Body of pancreas (tissue), 4 donors: Measurements from ENCODE around the gene KLHL22. TPM values are rescaled to one million over a fixed set of nuclear protein-coding genes. Genes with fewer than 3 reads are reported as not detected.

ENCODE experiments used
- ATAC-seq: fragments of 150-250 bp; one replicate; pipeline ENCODE4 v1.9.1; 2016
- DNase-seq, 4 donors: peaks; one replicate each; pipeline ENCODE4 v3.0.0-alpha.2; 2019
- H3K27ac ChIP-seq, 4 donors: fragments of 200-600 bp; sonication (generic); 1 replicate in 3 of 4; 2 replicates in 1 of 4; pipeline versions ENCODE4 v1.5.1 to v1.6.1; 2016 to 2019; ENCODE audit warnings: mild to moderate bottlenecking in 1 of 4, mixed read lengths in 1 of 4, moderate library complexity in 1 of 4
- H3K27me3 ChIP-seq, 2 donors: fragments of 200-600 bp; sonication (generic); one replicate each; pipeline ENCODE4 v1.6.0; 2016; ENCODE audit warnings: mild to moderate bottlenecking in 1 of 2
- H3K36me3 ChIP-seq, 2 donors: fragments of 200-600 bp; sonication (generic); replicated peaks in 1 of 2; 2 replicates each; pipeline ENCODE4 v1.5.1; 2016; ENCODE audit warnings: low read depth in 2 of 2; ENCODE audit not compliant: insufficient read depth in 1 of 2
- H3K4me1 ChIP-seq: fragments of 200-600 bp; sonication (generic); one replicate; pipeline ENCODE4 v1.6.0; 2016
- H3K4me3 ChIP-seq, 2 donors: fragments of 200-600 bp; sonication (generic); 1 replicate in 1 of 2; 2 replicates in 1 of 2; pipeline ENCODE4 v1.5.1; 2016 to 2019
- H3K9me3 ChIP-seq, 3 donors: fragments of 200-600 bp; sonication (generic); 1 replicate in 2 of 3; 2 replicates in 1 of 3; pipeline ENCODE4 v1.5.1; 2016
- CTCF ChIP-seq, 7 experiments: fragments of 450-650 bp in 4 of 7; fragments of 200-600 bp in 3 of 7; sonication (generic) in 3 of 7; IDR thresholded peaks; one replicate each; pipeline ENCODE4 v1.5.1; 2016 to 2019; ENCODE audit warnings: antibody characterized with exemption in 7 of 7
- POLR2A ChIP-seq, 3 donors: fragments of 450-650 bp; IDR thresholded peaks; one replicate each; pipeline ENCODE4 v1.6.1; 2016; ENCODE audit warnings: antibody characterized with exemption in 3 of 3, mild to moderate bottlenecking in 2 of 3
- WGBS, 2 donors: methylation state at CpG; one replicate each; pipeline ENCODE4 v1.1.5; 2017; 5-methylcytosine and 5-hydroxymethylcytosine counted together
- intact Hi-C: fragments of 100-400 bp; cut with DNase I; formaldehyde crosslinking; loops from one replicate; pipeline ENCODE4 v1.15.1; 2023
- total RNA-seq, 2 donors: library from RNA; depleted of rRNA; stranded (reverse); fragments of >200 nt; gene quantifications; one replicate each; pipeline ENCODE4 v1.1.0, GENCODE V29; 2016

The KLHL22 gene
- total RNA-seq, 2 donors from 2014 or later = 10.1 to 11.9 TPM

- Histone ChIP-seq H3K9me3 (no peaks in the 10 kb centered on the region), H3K4me3 (no peak overlapping the region), H3K4me1 (peaks cover 15% of the 10 kb centered on the region), H3K36me3 (peaks cover 0 to 7% of the 10 kb centered on the region in 2 donors), H3K27me3 (no peaks in the 10 kb centered on the region), H3K27ac (no peak overlapping the region)
- ATAC-seq (no peak), DNase-seq (no peak)
- intact Hi-C loops = no loop called here
- 93 to 94% methylated on average over 6 of the region's 6 CpGs for WGBS, 2 donors
- TF ChIP-seq POLR2A (IDR thresholded peaks at IDR 0.05) (no peak), CTCF (IDR thresholded peaks at IDR 0.05) (no peak)
Observed at GRCh38 chr22:20403779-20404140, 91.8 kb downstream of the KLHL22 start.

- 92 to 99% methylated on average over 8 to 9 of the region's 9 CpGs for WGBS, 2 donors
- peaks cover 0 to 7% of the 10 kb centered on the region in 2 donors for H3K36me3 ChIP-seq
- ATAC-seq = no peak
- H3K27ac ChIP-seq = no peak overlapping the region
- TF ChIP-seq CTCF (IDR thresholded peaks at IDR 0.05) (no peak), POLR2A (IDR thresholded peaks at IDR 0.05) (no peak)
- no peaks in the 10 kb centered on the region for H3K9me3 ChIP-seq
- no peak for DNase-seq
- no peaks in the 10 kb centered on the region for H3K27me3 ChIP-seq
- peaks cover 20% of the 10 kb centered on the region for H3K4me1 ChIP-seq
- intact Hi-C loops = no loop called here
- no peak overlapping the region for H3K4me3 ChIP-seq
Observed at GRCh38 chr22:20402960-20403778, 92.4 kb downstream of the KLHL22 start.

- TF ChIP-seq POLR2A (IDR thresholded peaks at IDR 0.05) (no peak), CTCF (IDR thresholded peaks at IDR 0.05) (no peak)
- Histone ChIP-seq H3K9me3 (no peaks in the 10 kb centered on the region), H3K4me3 (no peak overlapping the region), H3K27ac (no peak overlapping the region), H3K36me3 (peaks cover 0 to 7% of the 10 kb centered on the region in 2 donors), H3K27me3 (no peaks in the 10 kb centered on the region), H3K4me1 (peaks cover 20% of the 10 kb centered on the region)
- ATAC-seq (no peak), DNase-seq (no peak)
- intact Hi-C loops = no loop called here
- 96% methylated on average over 10 to 13 of the region's 13 CpGs for WGBS, 2 donors
Observed at GRCh38 chr22:20401376-20402014, 94.1 kb downstream of the KLHL22 start.

- peaks cover 0 to under 1% of the 10 kb centered on the region in 2 donors for H3K36me3 ChIP-seq
- no peak for ATAC-seq
- H3K27ac ChIP-seq = no peak overlapping the region
- H3K9me3 ChIP-seq = no peaks in the 10 kb centered on the region
- 84 to 88% methylated on average over 11 to 15 of the region's 15 CpGs for WGBS, 2 donors
- no peak overlapping the region for H3K4me3 ChIP-seq
- intact Hi-C loops = no loop called here
- H3K4me1 ChIP-seq = peaks cover 21% of the 10 kb centered on the region
- TF ChIP-seq CTCF (IDR thresholded peaks at IDR 0.05) (no peak), POLR2A (IDR thresholded peaks at IDR 0.05) (no peak)
- no peaks in the 10 kb centered on the region for H3K27me3 ChIP-seq
- DNase-seq = no peak
Observed at GRCh38 chr22:20400606-20401375, 94.8 kb downstream of the KLHL22 start.
